Occipital lobe (tissue), 2 donors: ENCODE results near the gene MPP4. TPM values are rescaled to one million over a fixed set of nuclear protein-coding genes. Genes with fewer than 3 reads are reported as not detected.

Experiments
- DNase-seq: peaks from one replicate; lab custom pipeline; 2025; lab: John Stamatoyannopoulos, UW
- total RNA-seq: library from RNA; depleted of rRNA; stranded (reverse); fragments of >200 nt; gene quantifications from one replicate; pipeline ENCODE4 v1.2.3, GENCODE V29; 2014

MPP4 gene, protein sequence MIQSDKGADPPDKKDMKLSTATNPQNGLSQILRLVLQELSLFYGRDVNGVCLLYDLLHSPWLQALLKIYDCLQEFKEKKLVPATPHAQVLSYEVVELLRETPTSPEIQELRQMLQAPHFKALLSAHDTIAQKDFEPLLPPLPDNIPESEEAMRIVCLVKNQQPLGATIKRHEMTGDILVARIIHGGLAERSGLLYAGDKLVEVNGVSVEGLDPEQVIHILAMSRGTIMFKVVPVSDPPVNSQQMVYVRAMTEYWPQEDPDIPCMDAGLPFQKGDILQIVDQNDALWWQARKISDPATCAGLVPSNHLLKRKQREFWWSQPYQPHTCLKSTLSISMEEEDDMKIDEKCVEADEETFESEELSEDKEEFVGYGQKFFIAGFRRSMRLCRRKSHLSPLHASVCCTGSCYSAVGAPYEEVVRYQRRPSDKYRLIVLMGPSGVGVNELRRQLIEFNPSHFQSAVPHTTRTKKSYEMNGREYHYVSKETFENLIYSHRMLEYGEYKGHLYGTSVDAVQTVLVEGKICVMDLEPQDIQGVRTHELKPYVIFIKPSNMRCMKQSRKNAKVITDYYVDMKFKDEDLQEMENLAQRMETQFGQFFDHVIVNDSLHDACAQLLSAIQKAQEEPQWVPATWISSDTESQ
- 0.31 TPM for total RNA-seq

DNA sequence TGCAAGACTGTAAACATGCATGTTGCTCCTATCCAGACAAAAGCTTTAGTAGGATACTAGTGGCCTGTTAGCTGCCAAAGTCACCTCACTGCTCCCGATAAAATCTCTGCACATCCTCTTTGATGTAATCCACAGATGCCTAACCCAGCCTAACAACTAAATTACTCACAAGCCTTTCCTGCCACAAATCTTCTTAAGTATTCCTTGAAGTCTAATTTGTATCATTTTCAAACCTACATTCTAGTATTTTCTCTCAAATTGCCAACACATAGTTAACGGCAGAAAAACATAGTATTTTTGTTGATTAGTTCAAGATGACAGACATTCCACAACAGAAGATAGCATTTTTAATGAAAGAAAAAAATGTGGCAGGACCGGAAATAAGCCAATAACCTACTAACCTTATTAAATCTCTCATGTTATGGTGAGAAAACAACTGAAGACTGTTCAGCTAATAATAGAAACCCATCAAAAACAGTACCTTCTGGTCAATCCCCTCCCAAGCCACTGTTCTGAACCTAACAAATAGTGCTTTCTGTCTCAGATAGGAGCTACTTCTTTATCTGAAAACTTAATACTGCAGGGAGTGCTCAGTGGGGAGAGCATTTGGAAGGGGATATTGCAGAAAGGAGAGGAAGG lies at the start of gene MPP4:
Gene MPP4 (minus strand): TSS at position 57 of the 639 bp plus-strand sequence. CDS start 4,690 bp downstream, outside the sequence.
- DNase-seq, result no peak

DNA sequence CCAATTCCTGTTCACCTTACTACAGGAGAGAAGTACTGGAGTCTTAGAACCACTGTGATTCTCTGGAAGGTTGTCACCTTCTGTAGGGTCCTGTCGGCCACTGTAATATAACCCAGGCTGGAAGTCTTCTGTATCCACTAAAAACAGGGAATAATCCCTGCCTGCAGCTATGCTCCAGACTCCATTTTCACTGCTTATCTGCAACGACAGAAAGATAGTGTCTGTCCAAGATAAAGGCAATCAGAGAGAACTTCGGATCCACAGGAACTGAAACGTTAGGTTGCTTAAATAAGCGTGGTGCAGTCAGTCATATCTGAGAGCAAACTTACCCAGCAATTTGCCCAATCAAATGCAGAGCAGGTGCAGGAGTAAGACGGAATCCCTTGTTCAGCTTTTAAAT lies 48.1 kb upstream of the MPP4 start:
- no peak for DNase-seq

DNA sequence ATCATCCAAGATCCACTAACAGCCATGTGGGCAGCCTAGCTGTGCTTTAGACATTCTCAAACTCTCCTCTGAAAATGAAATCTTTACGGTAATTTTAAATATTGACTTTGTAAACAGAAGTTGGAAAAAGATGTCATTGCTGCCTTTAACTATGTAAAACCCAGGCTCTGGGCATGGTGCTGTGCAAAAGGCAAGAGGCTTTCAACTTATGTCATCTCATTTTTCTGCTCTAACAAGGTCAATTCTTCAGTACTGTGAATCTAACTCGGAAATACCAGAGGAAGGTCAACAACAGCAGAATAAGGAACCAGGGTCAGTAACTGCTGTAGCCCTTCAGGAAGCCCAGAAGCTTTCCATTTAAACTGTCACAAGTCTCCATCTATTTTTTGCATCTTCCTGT lies 37.0 kb upstream of the MPP4 start:
- no peak for DNase-seq

DNA sequence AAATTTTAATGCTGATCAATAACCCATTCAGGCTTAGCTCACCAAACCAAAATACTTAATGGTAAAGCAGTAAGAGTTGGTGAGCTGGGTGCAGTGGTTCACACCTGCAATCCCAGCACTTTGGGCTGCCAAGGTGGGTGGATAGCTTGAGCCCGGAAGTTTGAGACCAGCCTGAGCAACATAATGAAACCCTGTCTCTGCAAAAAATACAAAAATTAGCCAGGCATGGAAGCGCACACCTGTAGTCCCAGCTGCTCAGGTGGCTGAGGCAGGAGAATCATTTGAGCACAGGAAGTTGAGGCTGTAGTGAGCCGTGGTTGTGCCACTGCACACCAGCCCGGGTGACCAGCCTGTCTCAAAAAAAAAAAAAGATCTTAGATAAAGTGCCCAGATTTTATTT lies 35.7 kb upstream of the MPP4 start:
- DNase-seq, result no peak

DNA sequence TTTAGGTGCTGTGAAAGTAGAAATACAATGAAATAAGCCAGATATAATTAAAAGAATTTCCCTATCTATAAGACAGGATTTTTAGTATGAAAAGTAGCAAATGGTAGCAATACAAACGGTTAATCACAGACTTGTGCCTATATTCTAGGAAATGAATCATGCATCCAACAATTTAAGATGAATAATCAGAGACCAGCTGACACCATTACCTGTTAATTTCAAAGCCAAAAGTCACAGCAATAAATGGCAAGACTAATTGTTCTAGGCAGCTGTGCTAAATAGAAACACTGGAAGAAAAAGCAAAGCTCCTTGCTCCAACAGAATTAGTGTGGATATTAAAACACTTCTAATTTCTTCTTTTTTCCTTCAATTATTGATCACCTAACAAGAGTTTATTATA lies 35.1 kb upstream of the MPP4 start:
- no peak for DNase-seq

DNA sequence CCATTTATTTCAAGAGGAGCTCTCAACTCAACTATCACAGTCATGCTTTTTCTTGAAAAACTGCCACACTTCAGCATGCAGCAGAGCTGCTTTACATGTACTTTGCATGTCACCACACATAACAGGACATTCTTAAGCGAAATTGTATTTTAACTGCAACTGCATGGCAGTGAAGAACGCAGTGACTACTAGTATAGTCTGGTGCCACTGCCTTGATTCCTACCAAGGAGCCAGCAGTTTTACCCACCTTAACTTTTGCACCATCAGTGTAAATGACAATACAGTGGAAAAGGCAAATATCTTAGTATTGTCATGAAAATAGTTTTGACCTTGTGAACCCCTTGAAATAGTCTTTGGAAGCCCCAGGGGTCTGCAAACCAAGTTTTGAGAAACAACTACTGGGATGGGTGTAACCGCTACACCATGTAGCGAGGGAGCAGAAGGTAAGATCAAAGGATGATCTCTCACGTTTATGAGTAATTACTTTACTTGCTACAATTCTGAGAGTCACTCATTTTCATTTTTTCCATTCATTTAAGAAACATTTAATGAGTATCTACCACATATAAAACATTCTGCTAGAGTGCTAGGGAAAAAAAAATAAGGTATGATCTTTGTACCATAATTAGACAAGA lies 32.3 kb upstream of the MPP4 start:
- no peak for DNase-seq

DNA sequence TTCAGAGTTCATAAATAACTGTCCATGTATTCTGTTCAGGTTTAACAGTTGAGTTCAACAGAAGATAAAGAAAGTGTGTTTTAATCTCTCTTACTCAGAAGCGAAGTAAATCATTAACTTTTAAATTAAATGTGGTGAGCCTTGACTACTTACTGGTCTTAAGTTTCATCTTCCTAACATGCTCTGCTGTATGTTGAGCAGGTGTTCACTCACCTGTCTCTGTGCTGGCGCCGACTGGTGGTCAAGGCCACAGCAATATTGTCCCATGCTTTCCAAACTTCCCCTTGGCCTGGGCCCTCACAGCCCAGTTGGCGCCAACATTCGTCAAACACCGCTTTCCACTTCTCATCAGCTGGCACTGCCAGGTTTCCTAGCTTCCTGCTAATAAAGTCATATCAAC lies 17.0 kb upstream of the MPP4 start:
- no peak for DNase-seq

DNA sequence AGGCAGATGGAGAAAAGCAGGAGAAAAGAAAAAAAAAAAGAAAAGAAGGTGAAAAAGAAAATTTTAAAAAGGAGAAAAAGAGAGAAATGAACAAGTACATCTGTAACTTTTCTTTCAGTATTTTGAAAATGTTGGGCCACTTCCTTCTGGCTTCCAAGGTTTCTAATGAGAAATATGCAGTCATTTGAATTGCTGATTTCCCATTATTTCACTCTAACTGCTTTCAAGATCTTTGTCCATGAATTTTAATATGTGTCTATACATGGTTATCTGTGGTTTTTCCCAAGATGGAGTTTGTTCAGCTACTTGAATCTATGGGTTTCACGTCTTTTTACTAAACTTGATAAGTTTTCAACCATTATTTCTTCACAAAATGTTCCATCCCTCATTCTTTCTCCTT lies 14.3 kb upstream of the MPP4 start:
- no peak for DNase-seq

DNA sequence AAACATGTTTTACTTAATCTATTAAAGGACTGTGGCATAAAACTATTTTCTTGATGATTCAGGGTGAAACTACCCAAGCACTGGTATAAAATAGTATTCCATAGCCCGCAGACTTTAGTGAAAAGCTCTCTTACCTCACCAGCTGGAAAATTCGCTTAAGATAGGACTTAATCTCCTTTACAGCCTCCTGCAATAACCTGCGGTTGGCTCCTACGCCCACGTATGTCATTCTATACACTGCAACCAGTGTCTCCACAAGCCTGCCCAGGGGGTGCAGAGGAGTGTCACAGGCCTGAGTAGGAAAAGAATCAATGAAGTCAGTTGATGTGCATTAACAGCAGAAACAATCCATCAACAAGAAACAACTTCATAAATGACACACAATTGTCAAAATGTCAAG lies 11.3 kb upstream of the MPP4 start:
- no peak for DNase-seq

DNA sequence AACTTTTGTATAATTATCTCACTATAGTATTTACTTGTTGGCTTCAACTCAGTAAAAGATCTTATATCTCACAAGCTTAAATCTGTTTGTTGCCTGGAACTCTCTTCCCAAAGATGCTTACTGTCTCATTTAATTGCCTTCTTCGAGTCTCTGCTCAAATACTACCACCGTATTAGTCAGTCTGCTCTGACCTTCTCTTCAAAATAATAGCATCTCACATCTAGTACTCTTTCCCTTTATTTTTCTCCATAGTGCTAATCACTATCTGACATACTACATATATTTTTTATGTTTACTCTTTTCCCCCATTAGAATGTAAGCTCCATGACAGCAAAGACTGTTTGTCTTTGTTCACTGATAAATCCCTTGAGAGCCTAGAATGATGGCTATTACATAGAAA lies 10.6 kb upstream of the MPP4 start:
- no peak for DNase-seq

DNA sequence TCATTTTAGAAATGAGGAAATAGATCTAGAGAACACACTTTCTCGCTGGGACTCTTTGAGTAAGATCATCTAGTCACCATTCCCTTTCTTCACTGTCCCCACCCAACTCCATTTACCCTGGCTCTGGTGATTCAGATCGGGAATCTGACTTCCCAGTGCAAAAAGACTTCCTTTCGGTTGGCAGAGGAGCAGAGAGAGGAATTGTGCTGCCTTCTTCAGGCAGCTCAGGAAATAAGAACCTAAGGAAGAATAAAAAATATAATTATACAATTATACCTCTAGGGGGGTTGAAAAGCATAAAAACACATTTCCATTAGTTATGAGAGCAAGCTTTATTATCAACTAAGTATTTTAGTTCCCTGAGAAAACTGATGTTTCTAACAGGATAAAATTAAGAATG lies 9.3 kb upstream of the MPP4 start:
- no peak for DNase-seq

DNA sequence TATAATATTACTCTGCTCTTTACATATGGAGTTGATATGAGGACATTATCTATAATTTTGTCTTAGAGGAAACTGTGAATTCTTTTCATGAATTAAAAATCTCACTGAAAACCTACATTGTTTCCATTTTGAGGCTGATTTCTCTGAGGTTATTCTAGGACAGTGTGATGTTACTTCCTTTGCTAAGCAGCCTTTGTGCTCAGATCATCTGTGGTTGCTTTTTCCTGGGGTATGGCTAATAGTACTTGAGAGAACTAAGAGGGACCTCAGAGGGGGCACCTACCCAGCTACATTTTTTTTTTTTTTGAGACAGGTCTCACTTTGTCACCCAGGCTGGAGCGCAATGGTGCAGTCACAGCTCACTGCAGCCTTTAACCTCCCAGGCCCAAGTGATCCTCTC lies 8.7 kb upstream of the MPP4 start:
- DNase-seq, result no peak

DNA sequence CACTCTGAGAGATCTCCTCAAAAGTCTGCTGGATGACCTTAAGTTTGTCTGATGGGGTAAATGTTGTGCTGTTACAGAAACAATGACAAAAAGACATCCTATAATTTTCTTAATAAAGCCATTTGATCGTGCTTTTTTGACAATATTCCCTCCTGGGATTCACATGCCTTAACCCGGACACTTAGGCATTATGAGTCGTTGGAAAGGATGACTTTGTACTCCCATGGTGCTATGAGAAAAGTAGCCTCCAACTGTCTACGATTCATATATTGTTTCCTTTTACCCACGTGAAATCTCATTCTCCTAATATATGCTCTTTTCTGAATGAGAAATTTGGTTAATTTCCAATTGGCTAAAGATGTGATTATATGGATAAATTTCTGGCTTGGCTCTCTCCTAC lies 6.1 kb upstream of the MPP4 start:
- DNase-seq, result no peak

DNA sequence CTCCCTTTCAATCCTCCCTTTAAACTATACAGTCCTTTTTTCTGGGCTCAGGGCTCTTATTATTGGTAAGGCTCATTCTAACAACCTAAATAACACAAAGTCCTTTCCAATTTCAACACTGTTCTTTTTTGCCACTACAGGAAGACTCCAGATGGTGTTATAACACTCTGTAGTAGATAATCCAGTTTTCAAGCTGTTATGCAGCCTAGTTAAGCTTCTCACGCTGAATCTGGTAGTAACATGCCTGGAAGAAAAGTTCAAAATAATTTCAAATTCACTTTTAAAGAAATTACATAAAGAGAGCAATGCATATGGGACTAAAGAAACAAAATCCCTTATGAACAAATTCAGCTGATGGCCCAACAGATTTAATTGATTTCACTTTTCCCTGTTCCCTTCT lies 3.2 kb upstream of the MPP4 start:
- DNase-seq, result no peak

DNA sequence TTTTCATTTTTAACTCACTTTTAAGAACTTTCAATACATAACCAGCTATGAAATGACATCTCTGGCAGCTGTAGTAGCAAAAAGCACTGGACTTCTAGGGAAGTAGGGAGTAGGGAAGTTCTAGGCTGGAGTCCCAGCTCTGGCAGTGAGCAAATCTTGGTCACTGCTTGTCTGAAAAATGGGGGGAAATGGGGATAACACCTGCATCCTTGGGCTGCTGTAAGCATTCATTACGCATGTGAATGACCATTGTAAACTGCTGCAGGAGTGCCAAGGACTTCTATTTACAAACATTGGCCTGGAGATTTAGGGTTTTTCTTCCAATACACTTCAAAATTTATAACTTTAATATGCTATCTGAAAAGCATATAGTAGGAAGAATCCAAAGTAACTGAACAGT lies 972 bp upstream of the MPP4 start:
- DNase-seq, result no peak

DNA sequence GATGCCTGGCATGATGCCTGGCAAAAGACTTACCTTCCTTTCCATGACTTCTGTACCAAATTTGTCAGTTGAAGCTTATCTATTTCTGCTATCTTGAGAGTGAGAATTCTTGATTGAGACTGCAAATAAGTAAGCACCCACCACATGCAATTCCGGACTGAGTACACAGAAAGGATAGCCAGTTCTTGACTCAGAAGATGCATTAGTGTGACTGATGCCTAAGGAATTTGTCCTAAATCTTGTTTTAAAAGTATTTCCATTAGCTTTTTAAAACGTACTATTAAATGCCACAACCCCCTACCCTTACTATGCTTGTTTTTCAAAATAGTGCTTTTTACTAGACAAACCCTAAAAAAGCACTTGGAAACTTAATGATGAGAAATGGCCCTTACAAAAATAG lies 545 bp downstream of the MPP4 start:
- no peak for DNase-seq

DNA sequence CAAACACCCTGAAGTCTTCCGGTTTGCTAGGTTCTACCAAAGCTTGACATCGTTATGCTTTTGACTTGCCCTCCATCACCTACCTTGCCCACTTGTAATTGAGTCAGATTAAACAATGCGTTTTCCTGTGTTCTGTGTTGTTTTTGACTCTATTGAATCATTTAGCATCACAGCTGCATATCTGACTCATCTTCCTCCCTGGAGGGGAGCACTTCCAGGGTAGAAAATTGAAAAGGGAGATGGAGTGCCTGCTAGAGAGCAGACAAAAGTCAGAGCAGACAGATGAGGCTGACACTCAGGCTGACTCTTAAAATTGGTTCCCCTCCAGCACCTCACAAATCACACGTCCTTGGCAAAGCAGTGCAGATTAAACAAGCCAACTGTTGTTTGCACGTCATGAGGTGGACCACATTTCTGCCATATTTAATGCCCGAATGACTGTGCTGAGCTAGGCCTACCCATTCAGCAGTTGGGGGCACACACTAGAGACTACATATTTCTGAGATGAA lies 2.2 kb downstream of the MPP4 start:
- no peak for DNase-seq

DNA sequence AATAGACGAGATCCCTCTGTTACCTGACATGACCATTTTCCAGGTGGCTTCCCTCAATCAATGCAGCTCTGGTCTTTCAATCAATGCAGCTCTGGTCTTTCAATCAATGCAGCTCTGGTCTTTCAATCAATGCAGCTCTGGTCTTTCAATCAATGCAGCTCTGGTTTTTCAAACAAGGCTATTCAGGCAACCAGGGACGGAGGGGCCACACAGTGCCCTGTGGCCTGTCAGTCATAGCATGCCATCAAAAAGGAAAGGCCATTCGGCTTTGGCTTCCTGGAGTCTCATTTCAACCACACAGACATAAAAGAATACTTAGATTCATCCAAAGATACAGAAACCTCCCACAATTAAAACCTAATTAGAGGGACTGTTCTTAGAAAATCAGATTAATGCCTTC lies 13.3 kb downstream of the MPP4 start:
- no peak for DNase-seq

DNA sequence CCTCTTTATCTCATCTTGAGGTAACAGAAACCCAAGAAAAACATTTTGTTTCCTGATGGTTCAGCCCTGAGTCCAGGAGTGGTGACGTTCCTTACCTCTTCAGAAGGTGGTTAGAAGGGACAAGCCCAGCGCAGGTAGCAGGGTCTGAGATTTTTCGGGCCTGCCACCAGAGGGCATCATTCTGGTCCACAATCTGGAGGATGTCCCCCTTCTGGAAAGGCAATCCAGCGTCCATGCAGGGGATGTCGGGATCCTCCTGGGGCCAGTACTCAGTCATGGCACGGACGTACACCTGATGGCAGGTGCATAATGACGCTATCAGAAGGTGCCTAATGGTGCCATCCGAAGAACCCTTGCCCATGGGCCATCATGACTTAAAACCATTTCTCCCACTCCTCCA lies 17.7 kb downstream of the MPP4 start:
- DNase-seq, result no peak

DNA sequence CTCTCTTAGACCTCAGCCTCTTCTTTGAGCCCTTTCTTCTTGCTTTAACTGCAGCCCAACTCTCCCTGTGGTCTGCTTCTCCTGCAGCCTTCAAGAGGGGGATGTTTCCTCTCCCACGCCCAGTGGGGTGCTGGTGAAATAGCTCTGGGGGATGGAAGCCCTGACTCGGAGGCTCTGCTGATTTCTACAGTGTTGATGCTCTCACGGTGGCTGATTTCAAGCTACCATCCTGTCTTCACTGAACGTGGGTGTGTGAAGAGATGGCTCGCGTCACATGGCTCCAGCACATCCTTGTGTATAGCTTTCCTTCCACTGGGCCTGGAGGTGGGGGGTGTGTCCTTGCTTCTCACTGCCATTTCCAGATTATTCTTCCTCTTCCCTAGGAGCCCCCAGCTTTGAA lies 20.0 kb downstream of the MPP4 start:
- DNase-seq, result no peak

DNA sequence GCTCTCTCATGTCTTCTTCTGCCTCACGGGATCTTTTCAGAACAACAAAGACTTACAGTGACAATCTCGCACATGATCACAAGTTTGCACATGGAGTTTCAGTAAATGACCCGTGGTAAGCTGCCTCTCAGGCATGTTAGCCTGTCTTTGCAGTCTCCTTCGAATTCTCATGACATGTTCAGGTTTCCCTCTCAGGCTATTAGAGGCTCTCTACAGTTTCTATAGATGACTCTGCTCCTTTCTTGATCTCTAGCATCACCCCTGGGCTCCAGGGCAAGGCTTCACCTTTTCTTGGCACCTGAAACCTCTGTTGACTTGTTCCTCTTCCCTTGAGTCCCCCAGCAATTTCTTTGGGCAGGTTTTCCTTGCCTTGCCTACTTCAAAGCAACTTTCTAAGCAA lies 23.0 kb downstream of the MPP4 start:
- no peak for DNase-seq

DNA sequence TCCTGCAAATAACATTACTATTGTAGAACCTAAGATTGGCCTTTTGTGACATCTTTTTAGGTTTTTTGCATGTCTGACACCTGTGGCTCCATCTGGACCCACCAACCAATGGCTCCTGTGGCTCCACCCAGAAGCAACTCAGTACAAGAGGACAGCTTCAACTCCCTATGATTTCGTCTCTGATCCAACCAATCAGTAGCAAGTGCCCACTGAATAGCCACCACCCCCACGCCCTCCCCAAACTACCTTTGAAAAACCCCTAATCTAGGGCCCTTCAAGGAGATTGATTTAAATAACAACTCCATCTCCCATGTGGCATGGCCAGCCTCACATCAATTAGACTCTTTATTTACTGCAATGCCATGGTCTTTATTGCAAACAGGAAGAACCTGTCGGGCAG lies 23.6 kb downstream of the MPP4 start:
- no peak for DNase-seq
